Activated naive CD4-positive, alpha-beta T cell (primary cell): ENCODE results near the gene LYG1.
"Not testable (repeated sequence)": the region's sequence is repeated elsewhere in the genome, so short reads cannot be mapped to it uniquely, and the experiment has no call there.

Source experiments
- DNase-seq, 4 experiments: peaks; one replicate each; lab custom pipeline; 2025; lab: John Stamatoyannopoulos, UW

LYG1 gene

DNA sequence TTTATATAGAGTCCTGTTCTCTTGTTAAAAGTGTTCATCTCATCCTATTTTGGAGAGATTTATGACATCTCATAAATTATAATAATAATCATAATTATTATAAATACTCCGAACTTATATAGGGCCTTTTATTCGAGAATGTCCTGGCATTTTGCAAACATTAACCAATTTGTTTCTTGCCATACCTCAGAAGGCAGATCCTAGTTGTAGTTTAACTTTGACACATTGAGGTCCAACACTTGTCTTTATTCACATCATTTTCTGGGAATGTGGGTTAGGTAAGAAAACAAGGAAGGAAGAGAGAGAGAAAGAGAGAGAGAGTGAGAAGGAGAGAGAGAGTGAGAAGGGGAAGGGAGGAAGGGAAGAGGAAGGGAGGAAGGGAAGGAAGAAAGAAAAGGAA lies at the start of gene LYG1:
TSS of gene LYG1 (minus strand) at position 101 of the 400 bp plus-strand sequence. CDS start 5,527 bp downstream, outside the sequence.
- DNase-seq: not testable (repeated sequence)

DNA sequence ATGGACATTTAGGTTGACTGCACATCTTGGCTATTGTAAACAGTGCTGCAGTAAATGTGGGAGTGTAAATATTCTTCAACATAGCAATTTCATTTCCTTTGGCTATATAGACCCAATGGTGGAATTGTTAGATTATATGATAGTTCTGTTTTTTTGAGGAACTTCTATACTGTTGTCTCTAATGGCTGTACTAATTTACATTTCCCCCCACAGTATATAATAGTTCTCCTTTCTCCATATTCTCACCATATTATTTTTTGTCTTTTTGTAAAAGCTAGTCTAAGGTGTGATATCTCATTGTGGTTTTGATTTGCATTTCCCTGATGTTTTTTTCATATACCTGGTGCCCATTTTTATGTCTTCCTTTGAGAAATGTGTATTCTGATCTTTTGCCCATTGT lies 49.2 kb upstream of the LYG1 start:
- no peak for DNase-seq

GRCh38 chr2:99348173-99348572 lies 47.2 kb upstream of the LYG1 start:
- DNase-seq: no peak

GRCh38 chr2:99346218-99346617 lies 45.2 kb upstream of the LYG1 start:
- no peak for DNase-seq

GRCh38 chr2:99345446-99345845 lies 44.4 kb upstream of the LYG1 start:
- DNase-seq: not testable (repeated sequence)

DNA sequence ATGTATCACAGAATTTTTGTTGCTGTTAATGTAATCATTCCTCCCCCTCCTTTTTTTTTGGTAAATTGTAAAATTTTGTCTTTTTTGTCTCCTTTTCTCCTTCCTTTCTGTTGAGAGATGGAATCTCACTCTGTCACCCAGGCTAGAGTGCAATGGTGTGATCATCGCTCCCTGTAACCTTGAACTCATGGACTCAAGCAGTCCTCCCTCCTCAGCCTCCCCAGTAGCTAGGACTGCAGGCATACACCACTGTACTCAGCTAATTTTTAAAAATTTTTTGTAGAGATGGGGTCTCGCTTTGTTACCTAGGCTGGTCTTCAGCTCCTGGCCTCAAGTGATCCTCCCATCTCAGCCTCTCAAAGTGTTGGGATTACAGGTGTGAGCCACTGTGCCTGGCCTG lies 41.5 kb upstream of the LYG1 start:
- no peak for DNase-seq

GRCh38 chr2:99340669-99341236 lies 39.8 kb upstream of the LYG1 start:
- DNase-seq: no peak

DNA sequence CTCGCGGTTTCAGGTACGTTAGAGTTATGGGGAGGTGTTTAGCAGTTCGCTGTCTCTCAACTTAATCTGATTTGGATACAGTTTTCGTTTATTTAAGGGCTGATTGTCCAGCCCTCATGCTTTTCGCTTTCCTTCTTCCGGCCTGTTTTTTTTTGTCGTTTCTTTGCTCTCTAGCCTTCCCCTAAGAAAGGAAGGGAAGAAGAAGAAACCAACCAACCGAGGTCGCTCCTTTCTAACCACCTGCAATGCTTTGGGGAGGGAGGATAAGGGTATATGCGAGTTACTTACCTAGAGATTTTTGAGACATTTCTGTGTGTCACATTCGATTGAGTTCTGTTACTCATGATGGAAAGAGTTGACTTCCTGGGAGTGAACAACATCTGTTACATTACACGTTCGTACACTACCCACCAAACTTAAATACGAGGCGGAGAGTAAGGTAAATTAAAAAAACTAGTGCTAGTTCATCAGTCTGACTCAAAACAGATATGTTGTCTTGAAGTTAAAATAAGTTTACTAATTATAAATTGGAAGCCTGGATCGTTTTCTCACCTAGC lies 37.1 kb upstream of the LYG1 start:
- no peak for DNase-seq

DNA sequence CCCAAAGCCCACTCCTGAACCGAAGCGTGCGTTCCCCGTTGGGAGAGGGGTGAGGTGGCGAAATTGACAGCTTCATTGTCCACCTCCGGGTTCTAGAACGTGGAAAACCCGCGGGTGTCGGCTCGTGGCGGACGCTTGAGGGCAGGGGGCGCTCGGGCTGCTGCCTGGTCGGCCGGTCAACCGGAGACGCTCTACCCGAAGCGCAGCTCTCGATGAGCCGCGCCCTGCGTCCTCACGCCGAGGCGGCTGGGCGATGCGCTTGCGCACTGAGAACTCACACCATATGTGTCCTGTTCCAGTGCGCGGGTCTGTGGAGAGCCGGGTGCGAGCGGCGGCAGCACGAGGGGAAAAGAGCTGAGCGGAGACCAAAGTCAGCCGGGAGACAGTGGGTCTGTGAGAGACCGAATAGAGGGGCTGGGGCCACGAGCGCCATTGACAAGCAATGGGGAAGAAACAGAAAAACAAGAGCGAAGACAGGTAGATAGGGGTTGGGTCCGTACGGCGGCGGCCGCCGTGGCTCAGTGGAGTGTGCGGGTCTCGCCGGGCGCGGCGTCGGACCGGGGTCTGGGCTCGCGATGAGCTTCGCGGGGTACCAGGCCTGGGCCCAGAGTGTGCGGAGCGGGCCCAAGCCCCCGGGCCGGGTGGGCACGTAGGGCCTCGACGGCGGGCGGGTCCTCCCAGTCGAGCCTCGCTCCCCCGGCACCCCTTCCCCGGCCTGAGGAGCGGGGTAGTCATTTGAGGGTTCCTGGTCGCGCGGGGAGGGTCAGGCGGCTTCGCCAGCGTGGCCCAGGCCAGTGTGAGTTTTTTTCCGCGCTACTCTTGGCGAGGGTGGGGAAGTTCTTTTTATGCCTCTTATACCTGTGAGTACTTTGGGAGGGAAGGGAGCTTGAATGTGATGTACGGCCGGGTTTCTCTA lies 36.4 kb upstream of the LYG1 start, which contains the start of gene EIF5B:
TSS of gene EIF5B (plus strand) at position 277 of the 916 bp plus-strand sequence. CDS start at position 443, 166 bp downstream.
- peak; percentile 74 to 89 (median 82) for DNase-seq

DNA sequence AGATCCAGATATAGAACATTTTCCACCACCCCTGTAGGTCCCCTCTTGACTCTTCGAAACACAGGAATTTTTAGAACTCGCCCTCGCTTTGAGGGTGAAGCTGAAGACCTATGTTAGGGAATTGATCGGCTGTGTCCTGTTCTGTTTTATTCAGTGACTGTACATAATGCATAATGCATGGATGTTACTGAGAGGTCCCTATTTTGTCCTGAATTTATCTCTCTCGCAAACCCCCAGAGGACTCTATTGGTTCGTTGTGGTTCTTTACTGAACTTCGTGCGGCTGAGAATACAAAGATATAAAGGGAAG lies 35.8 kb upstream of the LYG1 start:
- DNase-seq: no peak

GRCh38 chr2:99335911-99336803 lies 35.2 kb upstream of the LYG1 start, which contains the start of gene TXNDC9:
Gene TXNDC9, minus strand, starts transcription at chr2:99336333. Its CDS starts 3,123 bp downstream, at chr2:99333210.
- peak; percentile 89 to 94 (median 92) for DNase-seq

DNA sequence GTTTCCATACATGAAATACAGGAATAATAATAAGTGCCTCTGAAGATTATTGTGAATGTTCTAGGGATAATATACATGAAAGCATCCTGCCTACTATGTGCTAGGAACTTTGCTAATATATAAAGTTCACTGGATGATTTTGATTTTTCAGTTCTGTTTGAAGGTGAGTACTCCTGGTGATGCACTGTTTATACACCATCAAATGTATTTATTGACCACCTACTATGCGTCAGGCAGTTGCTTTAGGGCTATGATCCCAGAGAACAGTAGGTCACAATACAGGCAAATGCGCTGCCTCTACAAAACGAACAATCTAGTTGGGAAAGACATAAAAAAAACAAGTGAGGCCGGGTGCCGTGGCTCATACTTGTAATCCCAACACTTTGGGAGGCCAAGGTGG lies 24.4 kb upstream of the LYG1 start:
- no peak for DNase-seq

DNA sequence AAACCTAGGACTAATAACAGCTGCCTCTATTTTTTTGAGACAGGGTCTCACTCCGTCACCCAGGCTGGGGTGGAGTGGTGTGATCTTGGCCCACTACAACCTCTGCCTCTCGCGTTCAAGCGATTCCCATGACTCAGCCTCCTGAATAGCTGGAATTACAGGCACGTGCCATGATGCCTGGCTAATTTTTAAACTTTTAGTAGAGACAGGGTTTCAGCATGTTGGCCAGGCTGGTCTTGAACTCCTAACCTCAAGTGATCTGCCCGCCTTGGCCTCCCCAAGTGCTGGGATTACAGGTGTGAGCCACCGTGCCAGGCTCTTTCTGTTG lies 16.8 kb upstream of the LYG1 start:
- not testable (repeated sequence) for DNase-seq

GRCh38 chr2:99317161-99317872 lies 16.3 kb upstream of the LYG1 start:
- DNase-seq: no peak

DNA sequence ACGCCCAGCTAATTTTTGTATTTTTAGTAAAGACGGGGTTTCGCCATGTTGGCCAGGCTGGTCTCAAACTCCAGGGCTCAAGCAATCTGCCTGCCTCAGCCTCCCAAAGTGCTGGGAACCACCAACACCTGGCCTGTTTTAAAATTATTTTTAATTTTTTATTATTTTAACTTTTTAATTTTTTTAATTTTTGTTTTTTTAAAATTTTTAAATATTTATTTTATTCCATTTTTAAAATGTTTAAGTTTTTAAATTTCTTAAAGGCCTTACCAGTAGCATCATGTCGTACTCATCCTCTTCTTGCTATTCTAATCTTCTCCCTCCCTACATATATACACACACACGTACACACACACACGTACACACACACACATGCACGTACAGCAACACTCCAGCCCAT lies 1.4 kb downstream of the LYG1 start:
- no peak for DNase-seq

DNA sequence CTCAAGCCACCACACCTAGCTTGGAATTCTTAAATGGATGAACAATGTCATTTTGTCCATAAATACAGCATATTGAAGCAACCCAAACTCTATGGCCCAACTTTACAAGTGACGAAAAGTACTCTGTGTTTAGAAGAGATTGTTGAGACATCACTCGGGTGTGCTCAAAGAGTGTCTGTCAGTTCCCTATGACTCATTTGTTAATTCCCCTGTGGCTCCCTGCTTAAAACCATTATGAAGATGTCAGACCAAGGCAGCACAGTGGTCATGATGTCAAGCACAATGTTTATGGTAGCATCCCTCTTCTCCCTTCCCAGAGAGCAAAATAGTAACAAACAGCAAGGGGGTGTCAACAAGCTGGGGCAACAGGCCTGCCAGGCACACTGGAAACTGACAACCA lies 3.0 kb downstream of the LYG1 start:
- no peak for DNase-seq

DNA sequence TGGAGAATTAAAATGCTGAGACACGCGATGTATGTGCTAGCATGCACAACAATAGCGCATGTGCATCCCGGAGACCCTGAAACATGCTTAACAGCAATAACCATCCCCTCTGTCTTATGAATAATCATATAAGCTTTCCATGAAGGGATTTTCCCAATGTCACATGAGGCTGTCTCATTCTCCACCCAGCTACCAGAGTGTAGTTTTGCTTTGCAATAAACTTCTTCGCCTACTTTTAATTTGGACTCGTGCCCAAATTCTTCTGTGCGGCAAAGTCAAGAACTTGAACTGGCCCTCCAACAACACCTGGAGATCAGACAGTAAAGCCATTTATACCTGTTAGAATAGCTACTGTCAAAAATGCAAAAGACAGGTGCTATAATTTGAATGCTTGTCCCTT lies 15.5 kb downstream of the LYG1 start:
- no peak for DNase-seq

- no peak for DNase-seq
Measured at GRCh38 chr2:99279969-99280695, 20.9 kb downstream of the LYG1 start.

GRCh38 chr2:99278793-99279291 lies 22.2 kb downstream of the LYG1 start:
- no peak for DNase-seq

DNA sequence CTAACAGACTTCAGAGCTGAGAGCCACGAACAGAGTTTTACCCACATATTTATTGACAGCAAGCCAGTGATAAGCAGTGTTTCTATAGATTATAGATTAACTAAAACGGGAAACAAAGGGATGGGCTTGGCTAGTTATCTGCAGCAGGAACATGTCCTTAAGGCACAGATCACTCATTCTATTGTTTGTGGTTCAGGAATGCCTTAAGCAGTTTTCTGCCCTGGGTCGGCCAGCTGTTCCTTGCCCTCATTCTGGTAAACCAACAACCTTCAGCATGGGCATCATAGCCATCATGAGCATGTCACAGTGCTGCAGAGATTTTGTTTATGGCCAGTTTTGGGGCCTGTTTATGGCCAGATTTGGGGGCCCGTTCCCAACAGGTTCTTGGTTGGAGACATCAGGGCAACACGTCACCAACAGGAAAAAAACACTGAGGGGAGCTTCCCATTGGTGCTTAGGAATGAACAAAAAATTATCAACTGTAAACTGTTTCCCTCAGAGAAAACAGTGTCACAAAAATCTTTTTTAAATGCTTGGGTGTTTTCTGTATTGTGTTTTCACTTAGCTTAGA lies 22.7 kb downstream of the LYG1 start:
- DNase-seq: not testable (repeated sequence)
